CD4-positive, alpha-beta T cell treated with Interleukin-4 for 4 hours (primary cell): ENCODE measurements around the gene TERF2IP.

Experiments used
- DNase-seq: peaks from one replicate; pipeline ENCODE4 v3.0.0-alpha.2; 2020

The TERF2IP gene

DNA sequence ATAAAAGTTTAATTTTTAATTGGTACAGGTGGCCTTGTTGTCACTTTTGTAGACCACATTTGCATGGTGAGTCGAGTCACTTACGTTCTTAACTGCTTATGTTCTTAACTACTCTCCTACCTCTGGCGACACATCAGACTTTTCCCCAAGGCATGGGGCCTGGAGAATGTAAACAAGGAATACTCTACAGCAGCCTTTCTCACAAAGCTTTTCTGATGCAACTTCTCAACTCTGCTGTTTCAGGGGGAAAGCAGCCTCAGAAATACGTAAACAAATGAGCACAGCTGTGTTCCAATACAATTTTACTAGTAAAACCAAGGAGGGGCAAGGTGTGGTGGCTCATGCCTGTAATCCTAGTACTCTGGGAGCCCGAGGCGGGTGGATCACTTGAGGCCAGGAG is 7.0 kb upstream of the TERF2IP start:
- DNase-seq, result no peak

DNA sequence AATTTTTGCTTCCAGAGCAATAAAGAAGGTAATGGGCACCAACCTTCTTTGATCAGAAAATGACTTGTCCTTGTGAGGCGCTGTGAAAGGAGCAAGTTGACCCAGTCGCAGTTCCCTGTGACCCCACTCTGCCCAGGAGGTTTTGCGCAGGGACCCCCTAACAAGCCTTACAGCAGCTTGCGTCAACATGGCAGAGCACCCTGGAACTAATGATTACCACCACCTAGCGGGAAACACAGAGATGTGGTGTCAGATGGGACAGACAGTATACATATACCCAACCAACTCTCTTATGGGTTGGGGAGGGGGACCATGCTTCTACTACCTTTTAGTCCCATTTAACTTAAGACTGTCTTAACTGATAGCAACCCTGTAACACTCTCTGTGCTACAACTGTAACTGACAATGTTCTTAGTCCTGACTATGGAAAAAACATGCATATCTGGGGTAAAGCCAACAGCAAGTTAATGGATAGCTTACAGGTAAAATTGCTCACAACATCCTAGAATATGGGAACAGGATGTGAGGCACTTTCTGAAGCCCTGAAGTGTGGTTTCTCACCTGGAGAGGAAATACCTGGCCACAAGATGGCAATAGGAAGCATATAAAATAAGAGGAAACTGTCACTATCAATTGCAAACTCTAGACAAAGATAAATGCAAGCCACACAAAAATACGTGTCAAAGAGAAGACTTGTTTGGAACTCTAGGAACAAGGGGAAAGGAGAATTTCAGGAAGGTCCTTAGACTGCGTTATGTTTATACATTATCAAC is 3.1 kb upstream of the TERF2IP start:
- peak; percentile 49 for DNase-seq

GRCh38 chr16:75647112-75647491 is 471 bp upstream of the TERF2IP start:
- DNase-seq, result no peak

GRCh38 chr16:75648265-75649076 is 898 bp downstream of the TERF2IP start:
- peak; percentile 85 for DNase-seq

DNA sequence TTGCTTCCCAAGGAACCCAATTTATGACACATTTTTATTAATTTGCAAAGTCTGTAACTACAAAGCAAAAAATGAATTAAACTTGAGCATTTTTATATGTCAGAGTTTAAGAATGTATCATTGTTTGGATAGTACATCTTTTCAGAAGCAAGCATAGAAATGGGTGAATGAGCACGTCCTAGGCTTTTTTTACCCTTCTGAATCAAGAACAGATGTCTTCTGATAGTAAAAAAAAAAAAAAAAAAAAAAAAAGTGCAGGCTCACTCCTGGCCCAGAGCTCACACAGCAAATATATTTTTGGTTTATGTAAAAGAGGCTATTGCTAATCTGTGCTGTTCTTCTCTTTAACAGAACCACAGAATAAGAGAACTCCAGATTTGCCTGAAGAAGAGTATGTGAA is 6.3 kb downstream of the TERF2IP start:
- no peak for DNase-seq

DNA sequence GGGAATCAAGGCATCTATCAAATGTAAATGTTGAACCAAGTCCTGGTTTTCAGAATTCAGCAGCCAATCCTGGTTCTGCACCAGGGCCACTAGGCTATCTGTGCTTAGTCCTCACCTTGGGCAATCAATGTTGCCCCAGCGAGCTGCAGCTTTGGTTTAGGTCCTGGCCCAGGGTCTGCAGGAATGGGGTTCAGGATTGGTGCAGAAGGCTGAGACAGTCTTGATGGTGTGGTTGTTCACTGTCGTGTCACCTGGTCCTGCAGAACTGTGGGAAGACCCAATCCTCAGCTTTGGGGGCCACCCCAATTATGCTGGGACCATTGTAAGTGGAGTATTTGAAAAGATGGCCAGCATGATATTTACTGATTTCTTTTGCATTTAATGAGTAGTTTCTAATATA is 10.6 kb downstream of the TERF2IP start:
- no peak for DNase-seq

DNA sequence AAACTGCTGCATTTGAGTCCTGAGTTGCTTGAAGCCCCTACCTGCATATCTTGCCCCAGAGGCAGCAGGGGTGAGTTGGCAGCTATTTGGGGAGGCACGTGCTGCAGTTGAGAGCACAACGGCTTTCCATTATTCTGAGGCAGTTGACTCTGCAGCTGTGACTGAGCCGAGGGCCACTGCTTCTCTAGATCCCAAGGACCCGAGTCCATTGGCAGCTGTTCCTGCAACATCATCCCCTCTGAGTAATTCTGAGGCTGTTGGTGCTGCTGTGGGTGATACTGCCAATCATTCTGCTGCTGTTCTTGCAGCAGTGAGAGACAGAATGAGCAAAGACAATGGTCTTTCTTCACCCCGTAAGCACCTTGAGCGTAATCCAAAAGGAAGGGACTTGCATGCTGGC is 12.7 kb downstream of the TERF2IP start:
- DNase-seq, result no peak

DNA sequence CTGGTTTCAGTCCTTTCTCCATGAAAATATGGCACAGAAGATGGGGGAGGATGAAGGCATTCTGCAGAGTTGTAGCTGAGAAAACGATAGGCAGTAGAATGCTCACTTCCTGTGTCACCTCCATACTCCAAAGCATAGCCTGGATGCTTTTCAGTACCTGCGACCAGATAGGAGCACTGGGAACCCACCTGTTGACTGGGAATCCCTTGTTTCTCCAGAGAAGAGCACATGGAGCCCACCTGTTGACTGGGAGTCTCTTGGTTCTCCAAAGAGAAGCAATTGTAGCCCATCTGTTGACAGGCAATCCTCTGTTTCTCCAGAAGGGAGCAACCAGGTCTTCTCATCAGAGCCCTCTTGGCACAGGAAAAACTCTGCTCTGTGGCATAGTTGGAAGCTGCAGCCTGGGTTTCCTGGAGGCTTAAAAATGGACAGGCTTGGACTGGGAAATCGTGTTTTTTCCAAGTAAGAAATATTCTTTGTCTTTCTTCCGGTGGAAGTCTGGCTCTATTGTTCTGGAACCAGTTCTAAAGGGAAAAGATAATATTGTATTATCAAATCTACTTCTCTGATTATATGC is 13.2 kb downstream of the TERF2IP start:
- no peak for DNase-seq

DNA sequence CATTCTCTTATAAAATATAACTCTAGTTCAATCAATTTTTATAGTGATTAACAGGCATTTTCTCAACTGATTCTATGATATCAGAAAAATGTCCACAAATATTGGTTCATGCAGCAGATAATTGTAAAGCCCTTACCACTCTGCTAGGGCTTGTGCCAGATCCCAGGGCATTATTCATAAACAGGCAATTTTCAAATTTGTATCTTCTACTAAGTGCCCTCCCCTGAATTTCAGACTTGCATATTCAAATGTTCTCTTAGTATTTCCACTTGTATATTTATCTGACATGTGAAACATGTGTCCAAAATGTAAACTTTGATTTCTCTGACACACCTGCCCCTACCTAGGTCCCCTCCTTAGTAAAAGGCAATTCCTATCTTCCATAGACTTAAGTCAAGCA is 19.9 kb downstream of the TERF2IP start:
- no peak for DNase-seq

GRCh38 chr16:75676909-75677308 is 29.3 kb downstream of the TERF2IP start, which contains the start of gene CPHXL2:
CPHXL2 (minus strand) TSS chr16:75677009; CDS start chr16:75676999, 10 bp downstream.
- DNase-seq, result no peak

DNA sequence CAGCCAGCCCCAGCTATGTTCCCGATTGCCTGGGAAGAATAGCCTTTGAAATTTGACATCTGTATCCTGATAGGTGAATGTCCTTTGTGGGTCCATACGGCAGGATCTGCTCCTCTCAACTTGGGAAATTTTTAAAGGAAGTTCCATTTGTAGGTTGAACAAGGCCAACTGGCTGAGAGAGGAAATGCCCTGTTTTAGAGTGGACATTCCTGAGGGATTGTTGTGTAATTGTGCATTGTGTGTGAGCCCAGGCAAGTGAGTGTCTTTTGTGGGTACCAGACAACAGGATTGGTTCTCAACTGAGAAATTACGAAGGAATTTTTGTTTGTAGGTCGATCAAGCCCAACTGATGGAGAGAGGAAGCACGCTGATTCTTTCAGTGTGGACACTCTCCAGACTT is 31.8 kb downstream of the TERF2IP start:
- DNase-seq, result no peak

GRCh38 chr16:75682308-75682707 is 34.7 kb downstream of the TERF2IP start:
- DNase-seq, result no peak

- no peak for DNase-seq
These were observed 39.8 kb downstream of the TERF2IP start for GRCh38 chr16:75687361-75687760.

DNA sequence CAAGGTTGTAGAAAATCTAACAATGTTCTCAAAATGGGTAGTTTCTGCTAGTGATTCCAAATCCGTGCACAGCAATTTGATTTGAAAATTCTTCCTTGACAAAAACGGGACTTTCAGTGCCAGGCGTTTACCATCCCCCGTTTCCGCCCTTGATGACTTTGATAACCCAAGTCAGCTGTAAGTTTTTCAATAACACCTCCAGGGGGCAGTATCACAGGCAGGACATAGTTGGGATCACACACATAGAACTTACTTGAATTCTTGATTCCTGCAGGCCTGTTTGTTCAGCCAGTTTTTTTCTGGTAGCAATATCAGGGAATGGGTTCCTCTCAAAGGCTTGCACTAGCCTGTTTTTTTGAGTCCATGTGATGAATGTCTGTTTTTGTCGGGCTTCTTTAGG is 48.1 kb downstream of the TERF2IP start:
- DNase-seq, result no peak

DNA sequence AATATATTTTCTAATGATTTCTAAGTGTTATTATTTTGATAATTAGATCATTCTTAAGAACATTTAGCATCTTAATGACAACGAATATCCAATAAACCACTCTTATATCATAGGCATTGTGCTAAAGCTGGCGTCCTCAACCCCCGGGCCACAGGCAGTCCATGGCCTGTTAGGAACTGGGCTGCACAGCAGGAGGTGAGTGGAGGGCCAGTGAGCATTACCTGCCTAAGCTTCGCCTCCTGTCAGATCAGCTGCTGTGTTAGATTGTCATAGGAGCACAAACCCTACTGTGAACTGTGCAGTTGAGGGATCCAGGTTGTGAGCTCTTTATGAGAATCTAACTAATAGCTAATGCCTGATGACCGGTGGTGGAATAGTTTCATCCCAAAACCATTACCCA is 50.0 kb downstream of the TERF2IP start:
- DNase-seq, result no peak

GRCh38 chr16:75701361-75701760 is 53.8 kb downstream of the TERF2IP start, which contains the start of gene DUXB:
DUXB (minus strand) TSS chr16:75701461; CDS start chr16:75701418, 43 bp downstream.
- no peak for DNase-seq

DNA sequence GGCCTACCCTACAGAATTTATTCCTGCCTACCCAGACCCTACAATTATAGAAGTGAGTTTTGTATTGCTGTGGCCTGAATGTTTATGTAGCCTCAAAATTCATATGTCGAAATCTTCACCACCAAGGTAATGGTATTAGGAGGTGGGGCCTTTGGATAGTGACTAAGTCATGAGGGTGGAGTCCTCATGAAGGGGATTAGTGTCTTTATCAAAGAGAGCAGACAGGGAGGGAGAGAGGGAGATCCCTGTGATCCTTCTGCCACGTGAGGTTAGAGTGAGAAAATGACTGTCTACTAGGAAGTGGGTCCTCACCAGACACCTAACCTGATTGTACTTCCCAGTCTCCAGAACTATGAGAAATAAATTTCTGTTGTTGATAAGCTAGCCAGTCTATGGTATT is 54.7 kb downstream of the TERF2IP start:
- DNase-seq, result no peak

- DNase-seq, result no peak
These were observed 55.7 kb downstream of the TERF2IP start for GRCh38 chr16:75703306-75703705.
